Activated CD4-positive, alpha-beta T cell treated with anti-CD3 and anti-CD28 coated beads for 48 hours (primary cell): ENCODE results near the gene SPEG.

ENCODE experiments used
- DNase-seq: peaks from one replicate; pipeline ENCODE4 v3.0.0-alpha.2; 2020

SPEG gene

DNA sequence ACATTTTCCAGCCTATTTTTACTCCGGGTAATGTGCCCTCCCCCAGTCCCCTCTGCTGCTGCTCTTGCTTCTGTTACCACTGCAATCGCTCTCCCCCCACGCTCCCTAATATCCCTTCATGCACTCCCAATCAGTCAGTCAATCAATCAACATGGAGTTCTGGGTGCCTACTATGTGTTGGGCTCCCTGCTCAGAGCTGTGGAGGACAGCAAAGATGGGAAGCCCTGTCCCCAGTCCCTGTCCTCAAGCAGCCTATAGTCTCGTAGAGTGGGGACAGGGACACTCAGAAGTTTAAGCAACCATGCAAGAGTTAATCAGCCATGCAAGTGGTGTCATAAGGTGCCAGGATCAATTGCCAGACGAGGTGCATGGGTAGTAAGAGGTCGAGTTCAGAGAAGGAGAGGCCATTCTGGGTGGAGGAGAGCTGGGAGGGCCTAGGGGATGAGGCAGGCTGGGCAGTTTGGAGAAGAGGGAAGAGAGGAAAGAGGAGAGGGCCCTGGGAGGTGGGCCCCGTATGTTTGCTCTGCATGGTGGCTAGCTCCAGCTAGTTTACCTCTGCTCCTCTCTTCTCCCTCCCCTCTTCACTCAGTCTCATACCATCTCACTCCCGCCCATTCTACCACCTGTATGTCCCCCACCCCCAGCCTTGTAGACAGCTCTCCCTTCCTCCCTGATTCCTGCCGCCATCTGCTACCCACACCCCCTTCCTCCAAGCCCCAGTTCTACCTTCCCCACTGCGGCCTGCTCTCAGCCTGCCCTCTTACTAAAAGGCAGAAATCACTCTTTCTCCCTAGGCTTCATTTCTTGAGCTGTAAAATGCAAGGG lies 83.5 kb downstream of the SPEG start:
- DNase-seq = no peak

- DNase-seq = no peak
These were observed 84.9 kb downstream of the SPEG start for GRCh38 chr2:219519526-219519916.

- DNase-seq = no peak
These were observed 85.4 kb downstream of the SPEG start for GRCh38 chr2:219520079-219520478.

- DNase-seq = no peak
These were observed 86.6 kb downstream of the SPEG start for GRCh38 chr2:219521066-219521880.

DNA sequence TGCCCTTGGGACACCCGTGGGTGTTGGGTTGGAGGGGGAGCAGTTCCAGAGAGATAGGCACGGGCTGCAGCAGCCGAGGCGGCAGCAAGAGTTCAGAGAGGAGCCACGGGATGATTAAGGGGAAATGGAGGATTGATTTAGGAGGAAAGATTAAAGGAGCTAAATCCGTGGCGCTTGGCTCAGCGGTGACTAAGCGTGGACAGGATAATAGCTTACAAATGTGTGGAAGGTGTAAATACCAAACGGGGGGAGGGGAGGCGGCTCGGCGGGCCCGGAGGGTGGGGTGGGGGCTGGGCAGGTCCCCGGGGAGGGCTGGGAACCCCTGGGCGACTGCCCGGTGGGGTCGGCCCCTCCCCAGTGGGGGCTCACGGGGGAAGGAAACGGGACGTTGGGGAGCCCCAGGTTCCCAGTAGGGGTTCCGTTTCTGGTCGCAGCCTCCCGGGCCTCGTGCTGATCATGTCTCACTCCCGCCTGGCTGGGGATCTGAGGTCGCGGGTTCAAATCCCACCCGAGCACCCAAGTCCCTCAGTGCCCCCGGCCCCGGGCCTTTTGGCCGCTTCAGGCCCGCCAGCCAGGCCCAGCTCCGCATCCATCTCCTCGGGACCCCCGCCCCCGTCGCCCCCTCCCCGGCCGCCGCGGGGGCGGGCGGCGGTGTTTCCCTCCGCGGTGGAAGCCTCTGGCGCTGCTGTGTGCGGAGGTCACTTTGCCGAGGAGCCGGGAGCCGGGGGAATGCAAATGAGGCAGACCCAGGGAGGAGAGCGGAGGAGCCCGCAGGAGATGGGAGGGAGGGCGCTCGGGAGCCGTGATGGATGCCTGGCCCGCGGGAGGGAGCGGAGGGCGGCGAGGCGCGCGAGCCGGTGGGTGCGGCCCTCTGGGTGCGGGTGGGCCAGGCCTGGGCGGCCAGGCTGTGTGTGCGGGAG lies 87.7 kb downstream of the SPEG start:
- DNase-seq = no peak

GRCh38 chr2:219523031-219523671 lies 88.5 kb downstream of the SPEG start:
- DNase-seq = no peak

GRCh38 chr2:219524817-219525216 lies 90.2 kb downstream of the SPEG start:
- DNase-seq = no peak

DNA sequence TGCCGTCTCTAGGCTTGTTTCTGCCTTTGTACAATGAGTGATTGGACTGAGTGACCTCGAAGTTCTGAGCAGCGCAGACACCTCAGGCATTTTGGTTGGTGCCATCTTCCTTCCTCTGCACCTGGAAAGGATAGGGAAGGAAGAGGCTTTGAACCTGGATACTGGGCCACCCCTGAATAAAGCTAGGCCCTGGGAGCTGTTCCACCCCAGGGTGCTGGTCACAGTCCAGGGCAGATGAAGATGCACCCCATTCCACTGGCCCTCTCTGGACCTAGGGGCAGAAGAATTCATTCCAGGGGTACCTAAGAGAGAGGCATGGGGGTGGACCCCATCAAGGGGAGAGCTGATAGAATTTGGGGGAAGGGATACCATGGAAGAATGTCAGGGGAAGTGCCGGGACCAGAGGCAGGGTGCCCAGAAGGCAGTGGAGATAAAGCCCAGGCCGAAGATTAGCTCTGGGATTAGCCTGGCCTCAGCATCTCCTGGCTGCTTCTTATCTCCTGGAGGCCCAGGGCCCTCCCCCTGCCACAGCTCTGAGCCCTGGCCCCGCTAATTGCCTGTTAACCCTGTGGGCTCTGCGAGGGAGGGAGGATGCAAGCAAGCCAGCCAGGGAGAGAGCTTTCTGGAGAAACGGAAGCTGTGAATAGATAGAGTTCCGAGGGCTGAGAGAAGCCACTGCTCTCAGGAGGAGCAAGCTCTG lies 91.0 kb downstream of the SPEG start:
- no peak for DNase-seq

DNA sequence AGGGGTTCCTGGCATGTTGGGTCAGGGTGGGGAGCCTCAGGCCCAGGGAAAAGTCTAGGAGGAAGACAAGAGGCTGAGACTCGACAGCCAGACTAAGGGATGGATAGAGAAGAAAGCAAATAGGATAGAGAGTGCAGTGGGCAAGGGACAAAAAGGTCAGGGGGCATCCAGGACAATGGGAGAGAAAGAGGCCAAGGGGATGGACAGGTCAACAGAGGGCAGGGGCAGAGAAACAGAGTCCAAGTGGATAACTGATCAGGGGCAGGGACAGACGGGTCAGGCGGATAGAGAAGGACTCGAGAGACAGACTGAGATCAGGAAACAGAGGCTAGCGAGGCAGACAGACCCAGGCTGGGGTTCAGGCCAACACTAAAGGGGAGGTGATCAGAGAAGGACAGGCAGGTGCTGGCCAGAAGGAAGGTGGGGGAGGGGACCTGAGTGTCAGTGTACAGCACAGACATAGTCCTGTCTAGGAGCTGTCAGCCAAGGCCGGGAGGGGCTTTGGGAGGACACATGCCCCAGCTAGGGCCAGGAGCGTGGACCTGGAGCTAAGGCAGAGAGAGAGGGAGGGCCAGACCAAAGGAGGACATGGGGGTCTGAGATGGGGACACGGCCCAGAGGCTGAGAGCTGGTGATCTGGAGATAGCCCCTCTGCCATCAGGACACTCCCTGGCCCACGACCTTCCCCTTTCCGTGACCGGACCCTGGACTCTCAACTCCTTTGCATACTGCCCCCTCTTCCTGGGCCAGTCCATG lies 91.9 kb downstream of the SPEG start:
- DNase-seq = no peak

DNA sequence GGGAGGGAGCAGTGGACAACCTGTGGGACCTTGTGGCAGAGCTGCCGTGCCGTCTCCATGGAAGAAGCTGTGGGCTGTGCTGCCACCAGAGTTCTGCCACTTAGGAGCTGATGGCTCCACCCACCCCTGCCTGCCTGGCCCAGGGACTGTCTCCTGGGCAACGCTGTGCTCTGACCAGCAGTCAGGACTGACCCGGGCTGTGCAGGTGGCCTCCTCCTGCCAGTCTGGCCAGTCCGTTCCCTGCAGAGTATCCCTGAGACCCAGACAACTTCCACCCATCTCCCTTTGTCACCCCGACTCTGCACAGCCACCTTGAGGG lies 92.4 kb downstream of the SPEG start:
- no peak for DNase-seq

- DNase-seq = no peak
These were observed 92.8 kb downstream of the SPEG start for GRCh38 chr2:219527472-219527871.

GRCh38 chr2:219530048-219530963 lies 95.7 kb downstream of the SPEG start:
- DNase-seq = peak; percentile 92

GRCh38 chr2:219531639-219532377 lies 97.2 kb downstream of the SPEG start:
- no peak for DNase-seq

GRCh38 chr2:219532378-219532649 lies 97.7 kb downstream of the SPEG start:
- DNase-seq = no peak

GRCh38 chr2:219533930-219534661 lies 99.5 kb downstream of the SPEG start:
- DNase-seq = no peak

- no peak for DNase-seq
These were observed 101.8 kb downstream of the SPEG start for GRCh38 chr2:219536425-219536824.

- no peak for DNase-seq
These were observed 102.3 kb downstream of the SPEG start for GRCh38 chr2:219536967-219537366.

DNA sequence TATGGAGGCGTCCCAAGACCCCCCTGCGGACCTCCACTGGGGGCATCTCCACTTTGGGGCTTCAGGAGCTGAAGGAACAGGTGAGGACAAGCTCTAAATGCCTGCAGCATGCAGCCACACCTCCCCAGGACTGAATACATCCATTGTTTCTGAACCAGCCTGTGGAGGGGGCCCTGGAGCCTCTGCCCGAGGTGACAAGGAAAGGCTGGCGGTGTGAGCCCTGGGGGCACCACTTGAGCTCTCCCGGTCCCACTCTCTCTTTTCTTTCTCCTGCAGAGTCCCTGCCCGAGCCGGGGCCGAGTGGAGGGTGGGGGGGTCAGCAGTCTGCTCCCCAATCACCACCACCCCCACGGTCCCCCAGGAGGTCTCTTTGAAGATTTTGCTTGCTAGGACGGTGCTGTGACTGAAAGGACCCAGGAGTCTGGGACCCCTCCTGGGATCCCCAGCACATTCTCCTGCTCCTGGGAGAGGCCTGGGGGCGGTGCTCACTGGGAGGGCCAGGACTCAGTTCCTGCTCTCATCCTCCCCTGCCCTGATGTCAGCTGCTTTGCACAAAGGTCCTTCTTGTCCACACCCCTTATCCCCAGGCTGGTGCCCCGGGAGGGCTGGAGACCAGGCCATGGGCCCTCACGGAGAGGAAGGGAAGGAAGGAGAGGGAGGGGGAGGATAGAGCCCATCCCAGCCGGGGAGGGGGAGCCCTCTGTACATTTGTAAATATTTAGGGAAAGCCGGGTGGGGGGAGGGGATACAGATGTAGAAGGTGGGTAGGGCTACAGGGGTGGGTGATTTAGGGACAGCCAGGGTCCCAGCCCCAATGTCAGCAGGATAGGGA lies 103.2 kb downstream of the SPEG start:
- DNase-seq = no peak
